GM18858 (cell line): ENCODE measurements around the gene RPTOR.

Source experiments
- ATAC-seq: cut with Tn5 transposase; IDR thresholded peaks from one replicate; pipeline ENCODE4 v1.9.1; 2021; ENCODE audit not compliant: unreplicated experiment

The RPTOR gene

GRCh38 chr17:80965606-80966005, 421.0 kb downstream of the RPTOR start:
- ATAC-seq = no peak

- no peak for ATAC-seq
Measured at GRCh38 chr17:80967404-80967872, 422.8 kb downstream of the RPTOR start.

- ATAC-seq = no peak
Measured at GRCh38 chr17:80968602-80969029, 424.0 kb downstream of the RPTOR start.

- no peak for ATAC-seq
Measured at GRCh38 chr17:80969030-80969673, 424.5 kb downstream of the RPTOR start.

DNA sequence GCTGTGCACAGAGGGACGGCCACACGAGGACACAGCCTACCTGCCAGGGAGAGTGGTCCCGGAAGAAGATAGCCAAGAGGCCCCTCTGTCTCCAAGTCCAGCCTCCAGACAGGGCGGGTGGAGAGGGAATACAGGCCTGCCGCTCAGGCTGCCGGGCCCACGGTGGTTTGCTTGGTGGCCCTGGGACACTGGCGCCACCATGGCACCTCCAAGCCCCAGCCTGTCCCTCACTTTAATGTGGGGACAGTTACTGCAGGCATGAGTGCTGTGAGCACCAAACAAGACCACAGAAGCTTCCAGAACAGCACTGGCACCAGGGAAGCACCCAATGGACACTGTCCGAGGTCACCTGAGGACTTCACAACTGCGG, 425.0 kb downstream of the RPTOR start:
- no peak for ATAC-seq

- no peak for ATAC-seq
Measured at GRCh38 chr17:80970044-80970761, 425.6 kb downstream of the RPTOR start.

DNA sequence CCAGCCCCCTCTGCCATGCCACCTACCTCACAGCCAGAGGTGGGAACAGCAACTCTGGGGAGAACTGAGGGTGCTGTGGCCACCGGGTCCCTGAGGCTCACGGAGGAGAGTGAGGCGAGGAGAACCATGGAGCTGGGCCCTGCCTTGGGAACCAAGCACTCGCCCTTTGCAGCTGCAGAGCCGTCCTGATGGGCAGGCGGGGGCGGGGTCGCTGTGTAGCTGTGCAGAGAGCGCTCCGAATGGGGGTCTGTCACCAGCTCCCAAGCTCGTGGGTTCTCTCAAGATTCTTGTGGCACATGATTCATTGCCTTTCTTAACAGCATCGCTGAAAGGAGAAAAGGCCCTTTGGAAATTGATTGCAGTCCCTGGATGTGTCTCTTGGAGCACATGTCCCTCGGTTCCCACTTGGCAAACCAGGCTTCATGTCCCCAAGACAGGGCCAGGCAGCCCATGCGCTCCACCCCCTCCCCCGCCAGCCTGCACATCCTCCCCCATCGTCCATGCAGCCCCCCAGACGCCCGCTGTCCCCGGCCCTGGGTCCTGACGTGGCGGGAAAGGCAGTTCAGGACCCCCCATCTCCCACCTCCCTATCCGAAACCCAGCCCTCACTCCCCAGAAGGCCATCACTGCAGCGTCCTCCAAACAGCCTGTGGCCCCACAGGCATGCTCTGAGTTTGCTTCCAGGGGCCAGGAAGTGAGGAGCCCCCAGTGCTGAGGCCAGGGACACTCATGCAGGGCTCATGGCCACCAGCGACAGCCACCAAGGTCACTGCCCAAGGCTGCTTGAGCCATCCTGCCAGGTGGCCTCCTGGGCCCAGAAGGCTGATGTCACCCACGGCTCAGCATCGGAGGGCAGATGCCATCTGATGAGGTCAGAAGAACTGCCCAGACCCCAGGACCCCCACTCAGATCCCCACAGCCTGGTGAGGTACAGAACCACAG, 426.4 kb downstream of the RPTOR start:
- ATAC-seq = no peak

DNA sequence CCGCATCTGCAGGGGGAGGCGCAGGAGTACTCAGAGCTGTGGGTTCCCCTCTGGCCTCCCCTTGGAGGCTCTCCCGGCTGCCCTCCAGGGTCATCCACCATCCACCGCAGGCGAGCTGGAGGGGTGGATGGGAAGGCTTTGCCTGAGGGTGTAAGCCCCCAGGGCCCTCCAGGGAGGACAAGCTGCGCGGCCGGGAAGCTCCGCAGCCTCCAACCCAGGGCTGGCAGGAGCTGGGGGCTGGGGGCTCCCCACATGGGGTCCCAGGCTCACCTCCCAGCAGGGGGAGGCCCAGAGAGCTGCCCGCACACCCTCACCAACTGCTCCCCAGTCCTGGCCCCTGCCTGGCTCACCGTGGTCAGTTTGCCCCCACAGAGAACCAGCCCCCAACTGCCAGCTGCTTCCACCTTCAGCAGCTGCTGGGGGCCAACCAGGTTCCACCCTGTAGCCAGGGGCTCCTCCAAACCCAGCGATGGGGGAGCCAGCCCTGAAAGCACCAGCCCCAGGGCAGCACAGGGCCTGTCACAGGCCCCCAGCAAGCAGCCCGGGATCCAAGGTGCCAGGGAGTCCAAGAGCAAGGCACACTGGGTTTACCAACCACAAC, 427.2 kb downstream of the RPTOR start:
- ATAC-seq = no peak

- no peak for ATAC-seq
Measured at GRCh38 chr17:80976701-80977100, 432.1 kb downstream of the RPTOR start.

DNA sequence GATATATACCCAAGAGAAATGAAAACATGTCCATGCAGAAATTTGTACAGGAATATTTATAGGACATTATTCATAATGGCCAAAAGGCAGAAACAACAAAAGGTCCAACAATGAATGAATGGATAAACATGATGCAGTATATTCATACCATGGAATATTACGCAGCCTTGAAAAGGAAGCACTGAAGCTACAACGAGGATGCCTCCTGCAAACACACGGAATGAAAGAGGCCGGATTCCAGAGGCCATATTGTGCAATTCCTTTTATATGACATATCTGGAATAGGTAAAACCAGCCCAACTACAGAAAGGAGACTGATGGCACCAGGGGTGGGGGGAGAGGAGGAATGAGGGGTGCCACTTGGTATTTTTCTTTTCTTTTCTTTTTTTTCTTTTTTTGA, 432.5 kb downstream of the RPTOR start:
- ATAC-seq = no peak

DNA sequence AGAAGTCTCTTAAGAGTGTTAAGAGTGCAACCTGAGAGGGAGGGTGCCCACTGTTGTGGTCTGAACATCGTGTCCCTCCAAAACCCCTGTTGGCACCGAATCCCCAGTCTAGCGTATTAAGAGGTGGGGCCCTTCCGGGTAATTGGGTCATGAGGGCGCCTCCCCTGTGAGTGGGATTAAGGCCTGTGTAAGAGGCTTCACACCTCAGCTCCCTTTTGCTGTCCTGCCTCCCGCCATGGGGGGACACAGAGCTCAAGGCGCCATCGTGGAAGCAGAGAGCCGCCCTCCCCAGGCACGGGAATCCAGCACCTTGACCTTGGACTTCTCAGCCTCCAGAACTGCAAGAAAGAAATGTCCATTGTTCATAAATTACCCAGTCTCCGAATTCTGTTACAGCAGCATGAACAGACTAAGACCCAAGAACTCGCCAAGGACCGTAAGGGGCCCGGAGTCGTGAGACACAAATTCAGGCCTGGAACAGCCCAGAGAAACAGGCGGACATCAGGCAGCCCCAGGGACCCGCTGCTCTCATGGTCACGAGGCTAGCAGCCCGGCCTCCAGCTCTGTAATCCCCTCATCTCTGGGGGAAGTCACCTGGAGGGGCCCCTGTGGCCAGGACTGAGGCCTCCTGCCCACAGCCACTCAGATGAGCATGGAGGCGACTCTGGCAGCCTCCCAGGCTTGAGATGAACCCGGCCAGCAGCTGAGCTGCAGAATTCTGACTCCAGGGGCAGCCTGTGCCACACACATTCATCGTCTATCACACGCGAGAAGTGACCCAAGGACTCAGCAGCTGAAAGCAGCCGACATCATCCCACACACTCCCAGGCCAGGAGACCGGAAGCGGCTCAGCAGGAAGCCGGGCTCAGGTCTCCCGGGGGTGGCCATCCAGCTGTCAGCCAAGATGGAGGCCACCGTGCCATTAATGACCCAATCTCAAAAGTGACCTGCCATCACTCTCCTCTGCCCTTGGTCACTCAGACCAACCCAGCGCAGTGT, 434.2 kb downstream of the RPTOR start:
- ATAC-seq = no peak

DNA sequence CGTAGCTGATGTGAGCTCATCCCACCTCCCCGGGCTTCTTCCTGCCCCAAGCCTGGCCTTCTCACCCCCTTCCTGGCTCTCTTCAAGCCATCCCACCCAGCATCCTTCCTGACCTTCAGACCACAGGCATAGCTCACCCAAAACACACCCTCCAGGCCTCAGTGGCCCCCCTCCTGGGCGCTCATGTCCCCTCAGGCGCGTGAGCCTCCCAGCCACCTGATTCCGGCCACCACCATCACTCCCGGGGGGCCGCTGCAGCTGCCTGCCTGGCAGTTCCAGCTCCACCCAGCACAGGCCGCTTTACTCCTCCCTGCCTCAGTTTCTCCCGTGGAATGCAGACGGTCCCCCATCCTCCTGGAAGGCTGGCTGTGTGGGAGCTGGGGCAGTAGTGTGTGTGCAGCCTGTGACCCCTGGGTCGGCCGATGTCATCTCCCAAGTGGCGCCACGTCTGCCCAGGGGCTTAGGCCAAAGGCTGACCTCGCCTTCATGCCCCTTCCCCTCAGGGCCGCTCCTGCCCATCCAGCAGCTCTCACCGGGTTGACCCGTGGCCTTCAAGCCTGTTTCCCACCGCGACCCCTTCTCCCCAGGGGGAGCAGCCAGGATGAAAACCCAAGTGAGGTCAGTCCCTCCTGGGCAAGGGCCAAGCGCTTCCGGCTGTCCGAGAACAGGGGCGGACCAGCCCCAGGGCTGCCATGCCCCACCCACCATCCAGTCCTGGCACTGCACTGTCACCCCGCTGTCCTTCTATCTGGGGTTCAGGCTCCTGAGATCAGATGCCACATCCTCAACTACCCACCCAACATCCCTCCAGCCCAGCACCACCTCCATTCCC, 435.1 kb downstream of the RPTOR start:
- ATAC-seq = no peak

GRCh38 chr17:80980397-80981061, 435.9 kb downstream of the RPTOR start:
- ATAC-seq = no peak

GRCh38 chr17:80981062-80981902, 436.6 kb downstream of the RPTOR start:
- ATAC-seq = no peak

GRCh38 chr17:80981929-80982425, 437.3 kb downstream of the RPTOR start:
- no peak for ATAC-seq

DNA sequence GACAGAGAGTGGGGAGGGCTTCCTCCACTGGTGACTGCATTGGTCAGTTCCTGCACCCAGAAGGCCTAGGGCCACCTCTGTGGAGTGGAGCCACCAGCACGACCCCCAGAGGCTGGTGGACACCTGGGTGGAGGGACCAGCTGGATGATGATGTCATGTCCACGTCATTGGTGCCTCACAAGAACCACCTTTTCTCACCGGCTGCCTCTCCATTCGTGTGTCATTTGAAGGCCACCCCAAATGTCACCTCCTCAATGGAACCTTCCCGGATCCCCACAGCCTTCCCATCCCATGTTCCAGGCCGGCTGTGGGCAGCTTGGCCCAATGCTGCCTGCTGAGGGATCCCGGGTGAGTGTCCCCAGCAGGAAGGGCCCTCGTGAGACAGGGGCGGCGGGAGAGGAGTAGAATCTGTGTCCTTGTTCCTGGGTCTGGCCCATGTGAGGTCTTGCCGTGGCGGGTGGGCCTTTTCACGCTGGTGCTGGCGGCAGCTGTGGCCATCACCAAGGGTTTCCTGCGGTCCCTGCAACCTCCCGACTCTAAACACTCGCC, 437.9 kb downstream of the RPTOR start:
- ATAC-seq = no peak

DNA sequence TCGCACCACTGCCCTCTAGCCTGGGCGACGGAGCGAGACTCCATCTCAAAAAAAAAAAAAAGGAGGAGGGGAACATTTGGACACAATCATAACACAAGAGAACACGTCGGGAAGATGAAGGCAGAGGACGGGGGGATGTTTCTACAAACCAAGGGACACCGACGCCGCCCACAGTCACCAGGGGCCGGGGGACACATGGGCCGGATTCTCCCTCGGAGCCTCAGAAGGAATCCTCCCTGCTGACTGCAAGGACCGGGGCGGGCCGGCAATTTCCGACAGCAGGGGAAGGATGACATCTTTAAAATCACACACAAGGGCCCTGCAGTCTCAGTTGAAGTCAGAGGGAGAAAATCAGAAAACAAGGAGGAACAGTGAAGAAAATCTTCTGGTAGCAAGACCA, 438.9 kb downstream of the RPTOR start:
- no peak for ATAC-seq
